ENCODE results near the gene BCL3. TPM values are rescaled to one million over a fixed set of nuclear protein-coding genes. Genes with fewer than 3 reads are reported as not detected.
"Not testable (repeated sequence)": the region's sequence is repeated elsewhere in the genome, so short reads cannot be mapped to it uniquely, and the experiment has no call there.

The BCL3 gene
- total and polyA plus RNA-seq, 7 donors, result 5.7 to 36.4 (median 13.3) TPM

DNA sequence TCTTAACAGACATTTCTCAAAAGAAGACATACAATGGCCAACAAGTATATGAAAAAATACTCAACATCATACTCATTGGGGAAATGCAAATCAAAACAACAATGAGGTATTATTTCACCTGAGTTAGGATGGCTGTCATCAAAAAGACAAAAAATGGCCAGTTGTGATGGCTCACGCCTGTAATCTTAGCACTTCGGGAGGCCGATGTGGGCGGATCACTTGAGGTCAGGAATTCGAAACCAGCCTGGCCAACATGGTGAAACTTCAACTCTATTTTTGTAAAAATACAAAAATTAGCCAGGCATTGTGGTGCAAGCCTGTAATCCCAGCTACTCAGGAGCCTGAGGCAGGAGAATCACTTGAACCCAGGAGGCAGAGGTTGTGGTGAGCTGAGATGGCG is 27.6 kb upstream of the BCL3 start:
- DNase-seq, result no peak
- ATAC-seq, result no peak
- peaks cover 0 to 2% (median 0%) of the 10 kb centered on the region in 3 donors for H3K27me3 ChIP-seq (ENCODE audit: insufficient read depth in 3 of 3, low read length in 2 of 3)
- intact Hi-C loops (cut with DNase I), result loop anchor here in 1 of 2 donors (5.0 to 10.0 kb wide), 2 partner anchors 34 to 124 kb away; partner anchors contain the start of gene NECTIN2
- H3K4me1 ChIP-seq, result peaks cover 6% of the 10 kb centered on the region
- H3K36me3 ChIP-seq (ENCODE audit: insufficient read depth in 1 of 2, low read depth in 1 of 2), result no peaks in the 10 kb centered on the region
- TF ChIP-seq, protein P1, sequence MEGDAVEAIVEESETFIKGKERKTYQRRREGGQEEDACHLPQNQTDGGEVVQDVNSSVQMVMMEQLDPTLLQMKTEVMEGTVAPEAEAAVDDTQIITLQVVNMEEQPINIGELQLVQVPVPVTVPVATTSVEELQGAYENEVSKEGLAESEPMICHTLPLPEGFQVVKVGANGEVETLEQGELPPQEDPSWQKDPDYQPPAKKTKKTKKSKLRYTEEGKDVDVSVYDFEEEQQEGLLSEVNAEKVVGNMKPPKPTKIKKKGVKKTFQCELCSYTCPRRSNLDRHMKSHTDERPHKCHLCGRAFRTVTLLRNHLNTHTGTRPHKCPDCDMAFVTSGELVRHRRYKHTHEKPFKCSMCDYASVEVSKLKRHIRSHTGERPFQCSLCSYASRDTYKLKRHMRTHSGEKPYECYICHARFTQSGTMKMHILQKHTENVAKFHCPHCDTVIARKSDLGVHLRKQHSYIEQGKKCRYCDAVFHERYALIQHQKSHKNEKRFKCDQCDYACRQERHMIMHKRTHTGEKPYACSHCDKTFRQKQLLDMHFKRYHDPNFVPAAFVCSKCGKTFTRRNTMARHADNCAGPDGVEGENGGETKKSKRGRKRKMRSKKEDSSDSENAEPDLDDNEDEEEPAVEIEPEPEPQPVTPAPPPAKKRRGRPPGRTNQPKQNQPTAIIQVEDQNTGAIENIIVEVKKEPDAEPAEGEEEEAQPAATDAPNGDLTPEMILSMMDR (IDR thresholded peaks at IDR 0.05), result no peak
- WGBS, 3 donors, result 52 to 55% (median 53%) methylated on average over 6 of the region's 6 CpGs
- H3K27ac ChIP-seq, result no peak overlapping the region
- H3K4me3 ChIP-seq, result no peak overlapping the region
- no peaks in the 10 kb centered on the region for H3K9me3 ChIP-seq

DNA sequence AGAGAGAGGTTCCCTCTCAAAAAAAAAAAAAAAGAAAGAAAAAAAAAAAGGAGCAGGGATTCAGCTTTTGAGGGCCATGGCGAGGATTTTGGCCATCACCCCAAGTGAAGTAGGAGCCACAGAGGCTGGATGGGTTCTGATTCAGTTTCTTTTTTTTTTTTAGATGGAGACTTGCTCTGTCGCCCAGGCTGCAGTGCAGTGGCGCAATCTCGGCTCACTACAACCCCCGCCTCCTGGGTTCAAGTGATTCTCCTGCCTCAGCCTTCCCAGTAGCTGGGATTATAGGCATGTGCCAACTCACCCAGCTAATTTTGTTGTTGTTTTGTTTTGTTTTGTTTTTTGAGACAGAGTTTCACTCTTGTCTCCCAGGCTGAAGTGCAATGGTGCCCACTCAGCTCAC is 27.1 kb upstream of the BCL3 start:
- not testable (repeated sequence) for H3K27me3 ChIP-seq (ENCODE audit: insufficient read depth in 3 of 3, low read length in 2 of 3); H3K4me1 ChIP-seq; ATAC-seq; H3K4me3 ChIP-seq; H3K9me3 ChIP-seq; H3K36me3 ChIP-seq (ENCODE audit: insufficient read depth in 1 of 2, low read depth in 1 of 2); DNase-seq; H3K27ac ChIP-seq
- WGBS, 3 donors, result 63 to 80% (median 67%) methylated on average over 5 of the region's 5 CpGs
- intact Hi-C loops (cut with DNase I), result loop anchor here in 1 of 2 donors (5.0 to 10.0 kb wide), 2 partner anchors 34 to 123 kb away; partner anchors contain the start of gene NECTIN2

DNA sequence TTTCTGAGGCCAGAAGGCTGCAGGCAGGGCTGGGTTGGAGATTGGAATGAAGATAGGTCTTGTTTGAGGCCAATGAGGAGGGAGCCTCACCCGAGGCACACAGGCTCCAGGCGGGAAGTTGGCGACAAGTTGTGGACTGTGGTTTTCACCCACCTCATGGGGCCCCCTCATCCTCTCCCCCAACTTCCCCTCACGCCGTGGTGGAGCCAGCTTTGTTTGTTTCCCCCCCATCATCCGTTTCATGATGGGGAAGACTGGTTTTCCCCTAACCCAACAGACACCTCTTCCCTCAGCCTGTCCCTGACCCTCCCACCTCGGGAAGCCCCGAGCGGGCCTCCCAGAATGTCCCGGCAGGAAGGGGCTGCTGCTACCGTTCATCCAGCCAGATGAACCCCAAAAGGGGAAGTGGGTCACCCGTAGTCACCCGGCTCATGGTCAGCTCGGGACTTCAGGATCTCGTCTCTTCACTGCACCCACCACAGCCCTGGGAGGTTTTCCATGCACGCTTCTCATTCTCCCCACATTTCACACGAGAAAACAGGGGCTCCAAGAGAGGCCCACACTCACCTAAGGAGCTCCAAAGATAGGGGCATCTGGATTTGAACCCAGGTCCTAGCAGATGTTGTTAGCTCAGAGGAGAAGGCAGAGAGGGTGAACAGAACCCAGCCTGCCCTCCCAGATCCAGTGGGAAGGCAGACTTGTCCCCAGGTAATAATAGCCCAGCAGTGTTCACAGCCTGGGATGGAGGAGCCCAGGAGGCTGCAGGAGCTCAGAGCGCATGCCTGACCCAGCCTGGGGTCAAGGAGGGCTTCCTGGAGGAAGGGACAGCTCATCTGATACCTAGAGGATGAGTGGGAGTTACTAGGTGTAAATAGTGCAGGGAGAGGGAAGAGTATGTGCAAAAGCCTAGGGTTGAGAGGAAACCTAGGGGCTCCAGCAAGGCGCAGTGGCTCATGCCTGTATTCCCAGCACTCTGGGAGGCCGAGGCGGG is 26.1 kb upstream of the BCL3 start:
- intact Hi-C loops (cut with DNase I), result loop anchor here in 1 of 2 donors (5.0 to 10.0 kb wide), 2 partner anchors 35 to 122 kb away; partner anchors contain the start of gene NECTIN2
- 52 to 61% (median 57%) methylated on average over 21 of the region's 21 CpGs for WGBS, 3 donors
- Histone ChIP-seq H3K27me3 (ENCODE audit: insufficient read depth in 3 of 3, low read length in 2 of 3) (peaks cover 0 to 2% (median 0%) of the 10 kb centered on the region in 3 donors), H3K9me3 (no peaks in the 10 kb centered on the region), H3K4me3 (no peak overlapping the region), H3K4me1 (peaks cover 6% of the 10 kb centered on the region), H3K36me3 (ENCODE audit: insufficient read depth in 1 of 2, low read depth in 1 of 2) (no peaks in the 10 kb centered on the region), H3K27ac (no peak overlapping the region)
- DNase-seq, result no peak
- TF ChIP-seq, protein P1 (IDR thresholded peaks at IDR 0.05), result no peak
- no peak for ATAC-seq

- DNase-seq, result no peak
- Histone ChIP-seq H3K36me3 (ENCODE audit: insufficient read depth in 1 of 2, low read depth in 1 of 2) (no peaks in the 10 kb centered on the region), H3K4me1 (peaks cover 6% of the 10 kb centered on the region), H3K4me3 (no peak overlapping the region), H3K27ac (no peak overlapping the region), H3K27me3 (ENCODE audit: insufficient read depth in 3 of 3, low read length in 2 of 3) (no peaks in the 10 kb centered on the region), H3K9me3 (no peaks in the 10 kb centered on the region)
- ATAC-seq, result peak in 2 of 4 donors; percentile 15 to 25
- TF ChIP-seq, protein P1 (IDR thresholded peaks at IDR 0.05), result no peak
- 44 to 53% (median 46%) methylated on average over 10 of the region's 10 CpGs for WGBS, 3 donors
- intact Hi-C loops (cut with DNase I), result loop anchor here in 1 of 2 donors (5.0 to 10.0 kb wide), 2 partner anchors 36 to 121 kb away; partner anchors contain the start of gene NECTIN2
These were observed 25.1 kb upstream of the BCL3 start for GRCh38 chr19:44723299-44723951.
